NCI-H524 treated with DMSO at 0.1 percent for 48 hours (cell line): ENCODE measurements around the gene KAT8.
"Not testable (repeated sequence)": the region's sequence is repeated elsewhere in the genome, so short reads cannot be mapped to it uniquely, and the experiment has no call there.

ENCODE experiments used
- DNase-seq: peaks from one replicate; lab custom pipeline; 2025; lab: John Stamatoyannopoulos, UW

The KAT8 gene

GRCh38 chr16:31148896-31149295, 31.4 kb downstream of the KAT8 start:
- DNase-seq: no peak

GRCh38 chr16:31149332-31149731, 31.9 kb downstream of the KAT8 start:
- DNase-seq: no peak

- no peak for DNase-seq
These were observed 32.7 kb downstream of the KAT8 start, which contains the start of gene PRSS36 for GRCh38 chr16:31149894-31150890. TSS of gene PRSS36 (minus strand) at chr16:31150066. CDS start at chr16:31150035, 31 bp downstream.

- DNase-seq: not testable (repeated sequence)
These were observed 33.5 kb downstream of the KAT8 start for GRCh38 chr16:31150976-31151375.

GRCh38 chr16:31157136-31157535, 39.7 kb downstream of the KAT8 start:
- DNase-seq: no peak

GRCh38 chr16:31167315-31167714, 49.9 kb downstream of the KAT8 start:
- no peak for DNase-seq

- no peak for DNase-seq
These were observed 51.4 kb downstream of the KAT8 start for GRCh38 chr16:31168848-31169247.

GRCh38 chr16:31170048-31170447, 52.6 kb downstream of the KAT8 start:
- not testable (repeated sequence) for DNase-seq

GRCh38 chr16:31177136-31177535, 59.7 kb downstream of the KAT8 start:
- no peak for DNase-seq

GRCh38 chr16:31179219-31179746, 61.8 kb downstream of the KAT8 start:
- DNase-seq: no peak

GRCh38 chr16:31179747-31180459, 62.4 kb downstream of the KAT8 start, which contains the start of gene FUS:
TSS of gene FUS (plus strand) at chr16:31180139. CDS start at chr16:31180215, 76 bp downstream.
- DNase-seq: peak; percentile 38
